ENCODE data around the gene ZNF2.

Gene ZNF2

GRCh38 chr2:95203911-95204310 is 38.3 kb downstream of the ZNF2 start:
- H3K4me3 ChIP-seq (ENCODE audit: low read depth, low read length), result no peak overlapping the region
- DNase-seq (ENCODE audit: low read depth), result no peak
- TF ChIP-seq, protein P1, sequence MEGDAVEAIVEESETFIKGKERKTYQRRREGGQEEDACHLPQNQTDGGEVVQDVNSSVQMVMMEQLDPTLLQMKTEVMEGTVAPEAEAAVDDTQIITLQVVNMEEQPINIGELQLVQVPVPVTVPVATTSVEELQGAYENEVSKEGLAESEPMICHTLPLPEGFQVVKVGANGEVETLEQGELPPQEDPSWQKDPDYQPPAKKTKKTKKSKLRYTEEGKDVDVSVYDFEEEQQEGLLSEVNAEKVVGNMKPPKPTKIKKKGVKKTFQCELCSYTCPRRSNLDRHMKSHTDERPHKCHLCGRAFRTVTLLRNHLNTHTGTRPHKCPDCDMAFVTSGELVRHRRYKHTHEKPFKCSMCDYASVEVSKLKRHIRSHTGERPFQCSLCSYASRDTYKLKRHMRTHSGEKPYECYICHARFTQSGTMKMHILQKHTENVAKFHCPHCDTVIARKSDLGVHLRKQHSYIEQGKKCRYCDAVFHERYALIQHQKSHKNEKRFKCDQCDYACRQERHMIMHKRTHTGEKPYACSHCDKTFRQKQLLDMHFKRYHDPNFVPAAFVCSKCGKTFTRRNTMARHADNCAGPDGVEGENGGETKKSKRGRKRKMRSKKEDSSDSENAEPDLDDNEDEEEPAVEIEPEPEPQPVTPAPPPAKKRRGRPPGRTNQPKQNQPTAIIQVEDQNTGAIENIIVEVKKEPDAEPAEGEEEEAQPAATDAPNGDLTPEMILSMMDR (IDR thresholded peaks at IDR 0.05; ENCODE audit: low read depth, low read length, missing control alignments), result no peak

- TF ChIP-seq, protein P1 (IDR thresholded peaks at IDR 0.05; ENCODE audit: low read depth, low read length, missing control alignments), result no peak
- H3K4me3 ChIP-seq (ENCODE audit: low read depth, low read length), result no peak overlapping the region
- DNase-seq (ENCODE audit: low read depth), result no peak
Measured at GRCh38 chr2:95204396-95204795, 38.8 kb downstream of the ZNF2 start.

DNA sequence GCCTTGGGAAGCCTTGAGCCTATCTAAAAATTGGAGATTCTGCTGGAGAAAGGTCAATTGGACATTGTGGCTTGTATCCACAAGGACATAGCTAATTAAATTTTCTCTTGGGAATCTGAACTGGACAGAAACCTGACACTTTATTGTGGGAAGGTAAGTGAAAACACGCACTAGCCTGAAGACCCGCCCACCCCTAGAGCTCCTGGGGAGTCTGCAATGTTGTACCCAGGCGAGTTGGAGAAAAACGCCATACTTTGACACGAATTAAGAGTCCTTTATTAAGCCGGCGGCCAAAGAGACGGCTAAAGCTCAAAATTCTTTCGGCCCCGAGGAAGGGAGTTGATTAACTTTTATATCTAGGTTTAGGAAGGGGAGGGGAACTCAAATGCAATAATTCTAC is 40.5 kb downstream of the ZNF2 start:
- TF ChIP-seq, protein P1 (IDR thresholded peaks at IDR 0.05; ENCODE audit: low read depth, low read length, missing control alignments), result no peak
- H3K4me3 ChIP-seq (ENCODE audit: low read depth, low read length), result no peak overlapping the region
- DNase-seq (ENCODE audit: low read depth), result no peak

GRCh38 chr2:95207111-95207961 is 41.7 kb downstream of the ZNF2 start, which contains the start of gene ZNF892:
Gene ZNF892 (plus strand): TSS chr2:95207521. CDS start chr2:95207816, 295 bp downstream.
- TF ChIP-seq, protein P1 (IDR thresholded peaks at IDR 0.05; ENCODE audit: low read depth, low read length, missing control alignments), result peak; percentile 15
- peak; percentile 61 for DNase-seq (ENCODE audit: low read depth)
- peak within 1 kb of the TSS; percentile 72 for H3K4me3 ChIP-seq (ENCODE audit: low read depth, low read length)

GRCh38 chr2:95208106-95208505 is 42.5 kb downstream of the ZNF2 start:
- TF ChIP-seq, protein P1 (IDR thresholded peaks at IDR 0.05; ENCODE audit: low read depth, low read length, missing control alignments), result no peak
- DNase-seq (ENCODE audit: low read depth), result no peak
- peak overlapping the region; percentile 72; the same call in 1 of the 2 replicates for H3K4me3 ChIP-seq (ENCODE audit: low read depth, low read length)

DNA sequence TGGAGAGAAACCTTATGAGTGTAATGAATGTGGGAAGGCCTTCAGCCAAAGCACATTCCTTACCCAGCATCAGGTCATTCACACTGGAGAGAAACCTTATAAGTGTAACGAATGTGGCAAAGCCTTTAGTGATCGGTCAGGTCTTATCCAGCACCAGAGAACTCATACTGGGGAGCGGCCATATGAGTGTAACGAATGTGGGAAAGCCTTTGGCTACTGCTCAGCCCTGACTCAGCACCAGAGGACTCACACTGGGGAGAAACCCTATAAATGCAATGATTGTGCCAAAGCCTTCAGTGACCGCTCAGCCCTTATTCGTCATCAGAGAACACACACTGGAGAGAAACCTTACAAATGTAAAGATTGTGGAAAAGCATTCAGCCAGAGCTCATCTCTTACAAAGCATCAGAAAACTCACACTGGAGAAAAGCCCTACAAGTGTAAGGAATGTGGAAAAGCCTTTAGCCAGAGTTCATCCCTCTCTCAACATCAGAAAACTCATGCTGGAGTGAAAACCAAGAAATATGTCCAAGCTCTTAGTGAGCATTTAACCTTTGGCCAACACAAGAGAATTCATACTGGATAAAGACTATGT is 49.5 kb downstream of the ZNF2 start:
- TF ChIP-seq, protein P1 (IDR thresholded peaks at IDR 0.05; ENCODE audit: low read depth, low read length, missing control alignments), result no peak
- no peak overlapping the region for H3K4me3 ChIP-seq (ENCODE audit: low read depth, low read length)
- DNase-seq (ENCODE audit: low read depth), result no peak
